K562 (cell line): ENCODE results near the gene NOL4L. TPM values are rescaled to one million over a fixed set of nuclear protein-coding genes. Genes with fewer than 3 reads are reported as not detected.

Experiments used
- ARHGAP35 ChIP-seq: fragments of 450-650 bp; IDR thresholded peaks from 2 replicates; pipeline ENCODE4 v1.6.1; 2018; ENCODE audit not compliant: partially characterized antibody
- CSDE1 ChIP-seq, 2 experiments: fragments of 450-650 bp; IDR thresholded peaks; 2 replicates each; pipeline ENCODE4 v1.6.1; 2016; ENCODE audit warnings: mild to moderate bottlenecking in 1 of 2
- E2F4 ChIP-seq: sonication (generic); formaldehyde crosslinking; IDR thresholded peaks from 2 replicates; pipeline ENCODE4 v1.8.0; 2022; ENCODE audit warnings: mild to moderate bottlenecking, low read depth, missing genetic modification reagents
- FOXK1 ChIP-seq: sonication (generic); formaldehyde crosslinking; IDR thresholded peaks from 2 replicates; pipeline ENCODE4 v1.8.0; 2022; ENCODE audit warnings: missing genetic modification reagents, mild to moderate bottlenecking, borderline replicate concordance
- MITF ChIP-seq: IDR thresholded peaks from 2 replicates; pipeline ENCODE4 v1.6.1; 2014; ENCODE audit warnings: antibody characterized with exemption
- NFE2 ChIP-seq: IDR thresholded peaks from 2 replicates; pipeline ENCODE4 v1.6.1; 2014; ENCODE audit warnings: antibody characterized with exemption, low read depth
- NFE2L1 ChIP-seq: fragments of 450-650 bp; IDR thresholded peaks from 2 replicates; pipeline ENCODE4 v1.6.1; 2016; ENCODE audit warnings: missing genetic modification characterization, low read depth, mild to moderate bottlenecking, missing compliant biosample characterization, moderate library complexity, borderline replicate concordance
- PKNOX1 ChIP-seq: fragments of 450-650 bp; IDR thresholded peaks from 2 replicates; pipeline ENCODE4 v1.6.1; 2016
- ZNF318 ChIP-seq, 2 experiments: fragments of 450-650 bp; IDR thresholded peaks; 2 replicates each; pipeline ENCODE4 v1.6.1; 2016; ENCODE audit warnings: mild to moderate bottlenecking in 2 of 2, borderline replicate concordance in 1 of 2, low read depth in 1 of 2, moderate library complexity in 1 of 2
- polyA plus RNA-seq, 8 experiments: library from polyadenylated mRNA; depleted of rRNA in 4 of 8; stranded (reverse) in 5 of 8; unstranded in 3 of 8; fragments of >200 nt; fragmentation: Nextera tagmentation in 2 of 8; fragmentation: Illumina TruSeq in 1 of 8; extraction: Ambion mirVana in 2 of 8; extraction: Trizol in 1 of 8; gene quantifications; 2 replicates each; pipeline versions ENCODE4 v1.2.1 to v1.2.3, GENCODE V29; 2011 to 2014; ENCODE audit warnings: inconsistent platforms in 1 of 8, missing spikeins in 1 of 8
- total RNA-seq, 7 experiments: library from RNA; depleted of rRNA in 6 of 7; stranded (reverse); fragments of >200 nt in 6 of 7; fragmentation: Illumina TruSeq in 2 of 7; extraction: Trizol in 2 of 7; gene quantifications; 2 replicates each; pipeline versions ENCODE4 v1.2.1 to v1.2.3, GENCODE V29; 2011 to 2021; ENCODE audit warnings: low replicate concordance in 1 of 7

NOL4L gene
- total and polyA plus RNA-seq, 9 of the 15 experiments (the other 6 are each of a cell fraction or from before 2014, with no cell fraction given): 5.1 to 36.2 (median 13.6) TPM

- TF ChIP-seq ZNF318 (IDR thresholded peaks at IDR 0.05; ENCODE audit: borderline replicate concordance in 1 of 2, low read depth in 1 of 2) (no peak), PKNOX1 (no peak), NFE2 (no peak), MITF (no peak), CSDE1 (IDR thresholded peaks at IDR 0.05) (no peak), NFE2L1 (no peak), ARHGAP35 (no peak), E2F4 (CRISPR knock-in tag) (no peak), FOXK1 (CRISPR knock-in tag) (no peak)
These were observed 31.5 kb downstream of the NOL4L start (continued) for GRCh38 chr20:32553618-32554017.
